HG03103 (cell line): Measurements from ENCODE around the gene ATP11B.

Experiments used
- ATAC-seq: cut with Tn5 transposase; IDR thresholded peaks from one replicate; pipeline ENCODE4 v1.9.1; 2021; ENCODE audit warnings: low read depth; ENCODE audit not compliant: unreplicated experiment

Gene ATP11B

DNA sequence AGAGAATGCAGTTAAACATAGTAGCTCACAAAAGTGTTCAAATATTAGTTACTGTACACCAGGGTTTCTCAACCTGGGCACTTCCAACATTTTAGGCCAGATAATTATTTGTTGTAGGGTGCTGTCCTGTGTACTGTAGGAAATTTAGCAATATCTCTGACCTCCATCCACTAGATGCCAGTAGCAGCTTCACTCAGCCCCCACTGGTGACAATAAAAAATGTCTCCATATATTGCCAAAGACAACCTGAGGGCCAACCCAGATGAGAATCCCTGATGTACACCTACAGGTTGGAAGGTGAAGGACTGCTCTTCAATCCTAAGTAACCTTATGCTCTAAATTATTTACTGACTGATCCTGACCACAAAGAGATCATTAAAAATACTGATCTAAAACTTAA, 154.6 kb downstream of the ATP11B start:
- ATAC-seq, result no peak

- no peak for ATAC-seq
Measured at GRCh38 chr3:182948305-182948704, 155.0 kb downstream of the ATP11B start.

- no peak for ATAC-seq
Measured at GRCh38 chr3:182949688-182950087, 156.4 kb downstream of the ATP11B start.

GRCh38 chr3:182954553-182955235, 161.4 kb downstream of the ATP11B start:
- peak; percentile 82 for ATAC-seq

GRCh38 chr3:182957226-182957625, 163.9 kb downstream of the ATP11B start:
- no peak for ATAC-seq

DNA sequence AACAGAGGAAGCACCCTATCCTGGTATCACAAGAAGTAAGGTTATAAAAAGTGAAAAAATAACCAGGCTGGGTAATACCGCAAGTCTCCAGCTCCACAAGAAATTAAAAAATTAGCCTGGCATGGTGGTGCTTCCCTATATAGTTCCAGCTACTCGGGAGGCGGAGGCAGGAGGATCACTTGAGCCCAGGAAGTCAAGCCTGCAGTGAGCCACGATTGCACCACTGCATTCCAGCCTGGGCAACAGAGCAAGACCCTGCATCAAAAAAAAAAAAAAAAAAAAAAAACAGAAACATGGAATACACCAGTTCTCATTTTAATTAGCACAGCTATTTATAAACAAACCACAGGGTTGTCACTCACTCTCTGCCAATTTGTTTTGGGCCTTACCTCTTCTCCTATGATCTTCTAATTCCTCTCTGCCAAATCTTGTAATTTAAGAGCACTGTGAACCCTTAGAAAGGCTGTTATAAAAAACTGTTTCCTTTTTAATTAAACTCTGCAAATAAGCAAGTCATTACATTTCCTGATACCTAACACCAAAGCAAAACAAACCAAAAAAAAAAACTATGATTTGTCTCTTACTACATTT, 164.5 kb downstream of the ATP11B start:
- ATAC-seq, result no peak

DNA sequence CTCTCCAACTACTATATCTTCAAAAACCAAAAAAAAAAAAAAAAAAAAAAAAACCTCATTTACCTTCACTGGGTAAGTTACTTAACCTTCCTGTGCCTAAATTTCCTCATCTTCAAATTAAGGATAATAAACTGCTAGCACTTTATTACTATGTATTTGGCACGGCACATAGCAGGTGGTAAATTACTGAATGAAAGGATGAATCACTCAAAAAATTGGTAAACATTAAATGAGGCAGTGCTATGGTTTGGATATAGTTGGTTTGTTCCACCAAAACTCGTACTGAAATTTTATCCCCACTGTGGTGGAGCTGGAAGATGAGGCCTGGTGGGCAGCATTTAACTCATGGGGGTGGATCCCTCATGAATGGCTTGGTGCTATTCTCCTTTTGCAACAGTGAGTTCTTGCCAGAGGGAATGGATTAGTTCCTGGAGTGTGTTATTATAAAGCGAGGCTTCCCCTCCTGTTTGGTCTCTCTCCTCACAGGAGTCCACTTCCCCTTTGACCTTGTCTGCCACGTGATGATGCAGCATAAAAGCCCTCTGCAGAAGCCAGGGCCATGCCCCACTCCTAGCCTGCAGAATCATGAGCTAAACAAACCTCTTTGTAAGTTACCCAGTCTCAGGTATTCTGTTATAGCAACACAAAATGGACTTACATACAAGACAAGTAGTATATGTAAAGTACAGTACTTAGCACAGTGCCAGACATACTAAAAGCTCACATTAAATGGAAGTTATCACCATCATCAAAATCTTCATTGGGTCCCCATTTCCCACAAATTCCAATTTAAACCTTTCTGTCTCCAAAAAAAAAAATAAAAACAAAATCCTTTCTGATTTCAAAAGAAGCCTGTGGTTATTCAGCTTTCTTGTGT, 166.4 kb downstream of the ATP11B start:
- ATAC-seq, result no peak

GRCh38 chr3:182962166-182962565, 168.9 kb downstream of the ATP11B start:
- no peak for ATAC-seq

DNA sequence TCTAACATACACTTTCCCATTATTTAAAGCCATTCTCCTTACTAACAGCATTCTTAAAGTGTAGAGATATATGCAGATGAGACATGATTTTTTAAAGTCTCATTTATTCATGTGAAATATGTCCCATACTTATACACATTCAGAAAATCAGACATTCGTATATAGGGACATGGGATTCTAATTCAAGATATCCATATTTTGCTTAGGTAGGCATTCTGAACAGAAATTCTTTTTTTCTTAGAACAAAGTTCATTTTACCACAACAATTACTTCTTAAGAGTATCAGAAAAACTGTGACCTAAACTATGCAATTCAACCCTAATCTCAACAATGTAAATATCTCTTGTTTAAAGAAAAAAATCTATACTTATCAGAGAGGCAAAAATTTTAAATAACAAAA, 170.9 kb downstream of the ATP11B start:
- ATAC-seq, result no peak

- no peak for ATAC-seq
Measured at GRCh38 chr3:182965861-182966366, 172.6 kb downstream of the ATP11B start.

- ATAC-seq, result no peak
Measured at GRCh38 chr3:182967218-182968204, 174.2 kb downstream of the ATP11B start.

DNA sequence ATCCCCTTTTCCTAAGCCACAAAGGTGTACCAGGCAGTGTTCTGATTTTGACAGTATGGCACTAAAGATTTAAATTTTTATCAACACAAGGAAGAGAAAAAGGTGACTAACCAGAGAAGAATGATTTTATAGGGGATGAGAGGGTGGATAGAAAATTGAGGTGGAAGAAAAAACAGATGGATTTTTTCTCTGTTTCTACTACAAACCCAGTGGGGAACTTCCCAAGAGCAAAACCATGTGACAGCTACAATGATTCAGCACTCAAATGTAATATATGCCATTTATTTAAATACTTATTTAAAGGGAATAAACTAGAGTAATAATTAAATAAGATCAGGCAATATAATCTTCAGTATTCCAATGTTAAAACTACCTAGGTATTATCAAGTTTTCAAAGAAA, 176.0 kb downstream of the ATP11B start:
- ATAC-seq, result no peak

DNA sequence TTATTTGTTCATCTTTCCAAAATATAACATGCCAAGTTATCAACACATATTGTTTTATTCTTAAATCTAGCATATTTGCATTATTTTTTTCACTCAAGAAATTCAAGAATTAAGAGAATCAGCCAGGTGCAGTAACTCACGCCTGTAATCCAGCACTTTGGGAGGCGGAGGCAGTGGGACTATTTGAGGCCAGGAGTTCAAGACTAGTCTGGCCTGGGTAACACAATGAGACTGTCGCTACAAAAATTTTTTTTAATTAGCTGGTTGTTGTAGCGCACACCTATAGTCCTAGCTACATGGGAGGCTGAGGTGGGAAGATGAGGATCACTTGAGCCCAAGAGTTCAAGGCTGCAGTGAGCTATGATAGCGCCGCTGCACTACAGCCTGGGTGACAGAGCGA, 176.5 kb downstream of the ATP11B start:
- ATAC-seq, result no peak

DNA sequence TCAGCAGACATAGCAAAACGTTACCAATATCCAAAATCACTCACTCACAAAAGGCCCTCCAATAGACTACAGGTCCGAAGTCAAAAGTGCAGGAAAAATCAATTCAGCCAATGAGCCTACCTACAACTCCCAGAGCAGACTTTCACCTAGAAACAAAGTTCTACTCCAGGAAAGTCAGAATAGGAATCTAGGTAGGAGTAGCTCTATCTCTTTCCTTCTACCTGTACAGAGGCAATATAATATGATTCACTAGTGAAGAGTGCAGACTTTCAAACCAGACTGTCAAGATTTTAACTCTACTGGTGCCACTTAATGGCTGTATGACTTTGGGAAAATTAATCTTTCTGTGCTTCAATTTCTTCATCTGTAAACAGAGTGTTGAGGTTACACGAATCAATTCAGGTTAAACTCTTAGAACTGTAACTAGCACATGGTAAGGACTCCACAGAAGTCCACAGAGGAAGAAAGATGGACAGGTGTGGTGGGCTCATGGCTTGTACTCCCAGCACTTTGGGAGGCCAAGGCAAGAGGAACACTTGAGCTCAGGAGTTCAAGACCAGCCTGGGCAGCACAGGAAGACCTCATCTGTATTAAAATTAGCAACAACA, 177.6 kb downstream of the ATP11B start:
- ATAC-seq, result no peak
